ENCODE measurements around the gene PDE10A. TPM values are rescaled to one million over a fixed set of nuclear protein-coding genes. Genes with fewer than 3 reads are reported as not detected.

The PDE10A gene
- total and polyA plus RNA-seq, 2 of the 8 experiments (the other 6 are each of a cell fraction or from before 2014, with no cell fraction given): 1.1 to 2.4 TPM

GRCh38 chr6:165580136-165580535 is 82.9 kb downstream of the PDE10A start:
- no peak for FAIRE-seq
- H2BK15ac ChIP-seq (ENCODE audit: low read length): no peak overlapping the region
- CTCF ChIA-PET (ENCODE audit: partially characterized antibody): no interaction called here

More at GRCh38 chr6:165580136-165580535, 82.9 kb downstream of the PDE10A start:
- H3K4me3 ChIP-seq (ENCODE audit: extremely low read depth in 1 of 4, insufficient read depth in 2 of 4, low read depth in 3 of 4, low read length in 4 of 4): no peak overlapping the region
- no peak for DNase-seq (ENCODE audit: low read depth in 1 of 2, low spot score in 2 of 2)
- H4K5ac ChIP-seq (ENCODE audit: insufficient read length, low read depth, low read length): no peak overlapping the region
- H2BK20ac ChIP-seq (ENCODE audit: low read length): no peak overlapping the region
- TF ChIP-seq RAD21 (IDR thresholded peaks at IDR 0.05 in 1 of 2, conservative IDR thresholded peaks at IDR 0.05 in 1 of 2; ENCODE audit: low read depth in 2 of 2, low read length in 2 of 2) (no peak), ASH2L (IDR thresholded peaks at IDR 0.05; ENCODE audit: low read length) (no peak), EP300 (IDR thresholded peaks at IDR 0.05; ENCODE audit: borderline replicate concordance in 1 of 2, low read depth in 2 of 2, low read length in 2 of 2) (no peak), BCL11A (IDR thresholded peaks at IDR 0.05; ENCODE audit: low read depth in 2 of 2, low read length in 2 of 2) (no peak), TCF12 (IDR thresholded peaks at IDR 0.05; ENCODE audit: low read depth, low read length) (no peak), HDAC6 (IDR thresholded peaks at IDR 0.05; ENCODE audit: low read depth, low read length) (no peak), GTF2F1 (IDR thresholded peaks at IDR 0.05; ENCODE audit: borderline replicate concordance, low read depth, low read length) (no peak), NANOG (IDR thresholded peaks at IDR 0.05; ENCODE audit: insufficient read depth, low read depth, low read length, poor library complexity, severe bottlenecking) (no peak), CREB1 (IDR thresholded peaks at IDR 0.05) (no peak), CTBP2 (IDR thresholded peaks at IDR 0.05; ENCODE audit: borderline replicate concordance, insufficient read depth, insufficient read length, low read length) (no peak), JUND (IDR thresholded peaks at IDR 0.05; ENCODE audit: low read length) (no peak), YY1 (IDR thresholded peaks at IDR 0.05; ENCODE audit: low read depth, low read length) (no peak)
- H2BK12ac ChIP-seq (ENCODE audit: low read depth, low read length): no peak overlapping the region
- H3K18ac ChIP-seq (ENCODE audit: extremely low read depth, low read length): no peak overlapping the region
- no peak overlapping the region for H2BK120ac ChIP-seq (replicated peaks; ENCODE audit: low read depth, low read length)
- no peaks in the 10 kb centered on the region; the same call in 1 of the 2 replicates for H3K23me2 ChIP-seq (ENCODE audit: low read depth, low read length)
- H3K56ac ChIP-seq (replicated peaks; ENCODE audit: insufficient read length, low read depth, low read length): no peak overlapping the region
- no peak overlapping the region for H3K4ac ChIP-seq (replicated peaks; ENCODE audit: insufficient read length, low read depth, low read length)
- H3K9me3 ChIP-seq (ENCODE audit: insufficient read depth in 2 of 2, low read depth in 1 of 2, low read length in 1 of 2): no peaks in the 10 kb centered on the region; a peak in 1 of 4 replicates
- H2AK5ac ChIP-seq (ENCODE audit: low read depth, low read length): no peak overlapping the region
- no peak overlapping the region for H3K9ac ChIP-seq (replicated peaks in 1 of 4; ENCODE audit: extremely low read depth in 1 of 4, low read depth in 3 of 4, low read length in 3 of 4)
- H3K36me3 ChIP-seq (ENCODE audit: control insufficient read depth in 2 of 4, insufficient read depth in 4 of 4, low read length in 3 of 4): no peaks in the 10 kb centered on the region
- H4K8ac ChIP-seq (ENCODE audit: extremely low read depth, insufficient read depth, low read length): no peak overlapping the region
- H3K4me1 ChIP-seq (replicated peaks in 1 of 4; ENCODE audit: control insufficient read depth in 3 of 4, insufficient read depth in 4 of 4, low read length in 3 of 4): peaks cover 0 to 2% (median 0%) of the 10 kb centered on the region in 4 experiments; a peak in 1 of 7 replicates
- POLR2A ChIA-PET (ENCODE audit: partially characterized antibody): no interaction called here
- no peak overlapping the region for H3K4me2 ChIP-seq (ENCODE audit: insufficient read depth in 1 of 2, low read depth in 2 of 2, low read length in 2 of 2)
- H4K20me1 ChIP-seq (replicated peaks in 1 of 2; ENCODE audit: control insufficient read depth in 1 of 2, insufficient read depth in 2 of 2, low read length in 2 of 2): no peaks in the 10 kb centered on the region
- no peaks in the 10 kb centered on the region for H3K79me1 ChIP-seq (ENCODE audit: low read depth, low read length)
- H2BK5ac ChIP-seq (ENCODE audit: low read depth, low read length): no peak overlapping the region
- no peak overlapping the region for H3K27ac ChIP-seq (ENCODE audit: low read depth, low read length)
- H3K14ac ChIP-seq (ENCODE audit: insufficient read length): no peak overlapping the region
- no peaks in the 10 kb centered on the region for H3K79me2 ChIP-seq (ENCODE audit: control insufficient read depth in 1 of 2, insufficient read depth in 2 of 2, low read length in 2 of 2)
- 93% methylated on average over 3 of the region's 3 CpGs; no CpG with 5 or more reads in 1 of the 2 experiments for WGBS, 2 experiments (ENCODE audit: extremely low coverage in 1 of 2, insufficient coverage in 1 of 2, insufficient read length in 1 of 2, insufficient replicate concordance in 2 of 2, low coverage in 1 of 2, low lambda C conversion rate in 2 of 2, missing lambda C conversion rate in 1 of 2)
- no peak overlapping the region for H2AFZ ChIP-seq (ENCODE audit: low read length)
- H3K27me3 ChIP-seq (replicated peaks in 1 of 4; ENCODE audit: control insufficient read depth in 3 of 4, extremely low read depth in 1 of 4, insufficient read depth in 3 of 4, low read length in 3 of 4): no peaks in the 10 kb centered on the region
- H4K91ac ChIP-seq (replicated peaks; ENCODE audit: insufficient read length, low read length): no peak overlapping the region
- H3K23ac ChIP-seq (ENCODE audit: insufficient read length): no peak overlapping the region
